MCF 10A (cell line): ENCODE measurements around the gene CGN. TPM values are rescaled to one million over a fixed set of nuclear protein-coding genes. Genes with fewer than 3 reads are reported as not detected.
"Not testable (repeated sequence)": the region's sequence is repeated elsewhere in the genome, so short reads cannot be mapped to it uniquely, and the experiment has no call there.

Experiments
- BruUV-seq: library from RNA; stranded (reverse); fragments of 400-500 nt; replicated peaks from 2 replicates; lab custom pipeline; 2021; lab: Mats Ljungman, UMichigan
- CTCF ChIA-PET: fragments of 300-600 bp; sonication (Branson Sonifier 250); formaldehyde crosslinking; extraction: SDS; loops from one replicate; lab custom pipeline; 2021; ENCODE audit warnings: antibody characterized with exemption, inconsistent platforms; lab: Yijun Ruan, JAX
- POLR2A ChIA-PET: fragments of 300-600, 350-650 bp; sonication (Branson Sonifier 250); formaldehyde crosslinking; extraction: SDS; loops from one replicate; lab custom pipeline; 2020; ENCODE audit warnings: antibody characterized with exemption, inconsistent platforms; lab: Yijun Ruan, JAX
- DNase-seq: peaks from one replicate; pipeline ENCODE4 v3.0.0-alpha.2; 2018; ENCODE audit not compliant: unreplicated experiment
- H3K27ac Mint-ChIP-seq: one replicate; pipeline ENCODE4 v1.8.0; 2022; ENCODE audit warnings: mild to moderate bottlenecking, low read depth, mixed read lengths; ENCODE audit not compliant: unreplicated experiment
- H3K27me3 Mint-ChIP-seq: one replicate; pipeline ENCODE4 v1.8.0; 2022; ENCODE audit warnings: mixed read lengths; ENCODE audit not compliant: insufficient read depth, unreplicated experiment
- H3K36me3 Mint-ChIP-seq: one replicate; pipeline ENCODE4 v1.8.0; 2022; ENCODE audit warnings: mild to moderate bottlenecking, moderate library complexity, mixed read lengths; ENCODE audit not compliant: insufficient read depth, unreplicated experiment
- H3K4me1 Mint-ChIP-seq: one replicate; pipeline ENCODE4 v1.8.0; 2022; ENCODE audit warnings: mixed read lengths; ENCODE audit not compliant: insufficient read depth, unreplicated experiment
- H3K4me3 Mint-ChIP-seq: one replicate; pipeline ENCODE4 v1.8.0; 2022; ENCODE audit warnings: mild to moderate bottlenecking, moderate library complexity, mixed read lengths; ENCODE audit not compliant: unreplicated experiment
- H3K9me3 Mint-ChIP-seq: one replicate; pipeline ENCODE4 v1.8.0; 2022; ENCODE audit warnings: mixed read lengths; ENCODE audit not compliant: unreplicated experiment
- CTCF ChIP-seq: fragments of 200-600 bp; IDR thresholded peaks from one replicate; pipeline ENCODE4 v1.8.0; 2022; ENCODE audit warnings: antibody characterized with exemption, mild to moderate bottlenecking; ENCODE audit not compliant: unreplicated experiment
- intact Hi-C: fragments of 100-400 bp; cut with micrococcal nuclease; formaldehyde crosslinking; loops from 2 replicates; pipeline ENCODE4 v1.14.1; 2022
- total RNA-seq: library from RNA; stranded (reverse); gene quantifications from 2 replicates; pipeline ENCODE4 v1.2.3, GENCODE V29; 2022

Gene CGN
- total RNA-seq, 1 experiment from 2014 or later: 0.33 TPM

- Mint-ChIP-seq H3K36me3 (no peaks in the 10 kb centered on the region), H3K9me3 (no peaks in the 10 kb centered on the region), H3K4me3 (no peak overlapping the region), H3K27me3 (no peaks in the 10 kb centered on the region), H3K4me1 (peaks cover 9% of the 10 kb centered on the region), H3K27ac (peak overlapping the region; percentile 49)
- no TSS peak for BruUV-seq
- TF ChIP-seq CTCF: no peak
- CTCF ChIA-PET: interaction anchor here (0.6 to 2.8 kb wide), 6 partner anchors 12 to 241 kb away, joined by 3 to 14 read pairs (median 4); no protein-coding TSS in a partner anchor
- no peak for DNase-seq
- intact Hi-C loops: no loop called here
- POLR2A ChIA-PET: no interaction called here
These were observed 9.2 kb downstream of the CGN start for GRCh38 chr1:151520359-151520758.

GRCh38 chr1:151522427-151522826 is 11.2 kb downstream of the CGN start:
- H3K4me1 Mint-ChIP-seq, DNase-seq, H3K36me3 Mint-ChIP-seq, BruUV-seq, H3K27ac Mint-ChIP-seq, intact Hi-C loops, H3K4me3 Mint-ChIP-seq, H3K9me3 Mint-ChIP-seq, H3K27me3 Mint-ChIP-seq: not testable (repeated sequence)
- CTCF ChIA-PET: interaction anchor here (0.6 to 2.8 kb wide), 6 partner anchors 14 to 335 kb away, joined by 3 to 14 read pairs (median 6); no protein-coding TSS in a partner anchor
- POLR2A ChIA-PET: interaction anchor here (1.5 to 1.8 kb wide), 3 partner anchors 11 to 66 kb away, joined by 3 to 8 read pairs (median 7); partner anchors contain the start of gene CGN

- CTCF ChIA-PET: interaction anchor here (0.6 to 2.0 kb wide), 5 partner anchors 13 to 184 kb away, joined by 3 to 10 read pairs (median 3); no protein-coding TSS in a partner anchor
- H3K36me3 Mint-ChIP-seq: no peaks in the 10 kb centered on the region
- BruUV-seq: no TSS peak
These were observed 12.1 kb downstream of the CGN start for GRCh38 chr1:151523326-151523725.

GRCh38 chr1:151524736-151525135 is 13.5 kb downstream of the CGN start:
- ChIA-PET POLR2A (no interaction called here), CTCF (interaction anchor here (0.6 to 1.6 kb wide), 3 partner anchors 60 to 214 kb away, joined by 3 read pairs; no protein-coding TSS in a partner anchor)
- no TSS peak for BruUV-seq
- Mint-ChIP-seq H3K27ac (no peak overlapping the region), H3K4me3 (no peak overlapping the region), H3K27me3 (no peaks in the 10 kb centered on the region), H3K9me3 (no peaks in the 10 kb centered on the region), H3K36me3 (no peaks in the 10 kb centered on the region), H3K4me1 (peaks cover 9% of the 10 kb centered on the region)
- no peak for DNase-seq
- no peak for TF ChIP-seq CTCF
- intact Hi-C loops: no loop called here

More at GRCh38 chr1:151523326-151523725, 12.1 kb downstream of the CGN start:
- Mint-ChIP-seq H3K4me1 (peaks cover 9% of the 10 kb centered on the region), H3K27ac (no peak overlapping the region), H3K4me3 (no peak overlapping the region), H3K9me3 (no peaks in the 10 kb centered on the region), H3K27me3 (no peaks in the 10 kb centered on the region)
- no peak for DNase-seq
- intact Hi-C loops: no loop called here
- POLR2A ChIA-PET: interaction anchor here (0.8 to 1.8 kb wide), 4 partner anchors 12 to 97 kb away, joined by 3 to 8 read pairs (median 5); partner anchors contain the start of gene CGN
- no peak for TF ChIP-seq CTCF
